ENCODE data around the gene COQ10A. TPM values are rescaled to one million over a fixed set of nuclear protein-coding genes. Genes with fewer than 3 reads are reported as not detected.

The COQ10A gene
- total RNA-seq, 2 donors from 2014 or later, result 15.9 to 17.6 TPM

GRCh38 chr12:56248711-56249110 lies 18.0 kb upstream of the COQ10A start:
- TF ChIP-seq POLR2AphosphoS5 (IDR thresholded peaks at IDR 0.05) (no peak), POLR2A (IDR thresholded peaks at IDR 0.05) (no peak), CTCF (IDR thresholded peaks at IDR 0.05) (no peak)
- intact Hi-C loops (cut with DNase I), result no loop called here
- Histone ChIP-seq H3K36me3 (peaks cover 26 to 53% of the 10 kb centered on the region in 2 donors), H3K4me3 (no peak overlapping the region), H3K27me3 (replicated peaks; ENCODE audit: insufficient read depth) (no peaks in the 10 kb centered on the region), H3K4me1 (replicated peaks) (no peaks in the 10 kb centered on the region), H3K9me3 (no peaks in the 10 kb centered on the region), H3K27ac (no peak overlapping the region)
- DNase-seq (ENCODE audit: low spot score), result no peak
- WGBS, result 93% methylated on average over 8 of the region's 8 CpGs

DNA sequence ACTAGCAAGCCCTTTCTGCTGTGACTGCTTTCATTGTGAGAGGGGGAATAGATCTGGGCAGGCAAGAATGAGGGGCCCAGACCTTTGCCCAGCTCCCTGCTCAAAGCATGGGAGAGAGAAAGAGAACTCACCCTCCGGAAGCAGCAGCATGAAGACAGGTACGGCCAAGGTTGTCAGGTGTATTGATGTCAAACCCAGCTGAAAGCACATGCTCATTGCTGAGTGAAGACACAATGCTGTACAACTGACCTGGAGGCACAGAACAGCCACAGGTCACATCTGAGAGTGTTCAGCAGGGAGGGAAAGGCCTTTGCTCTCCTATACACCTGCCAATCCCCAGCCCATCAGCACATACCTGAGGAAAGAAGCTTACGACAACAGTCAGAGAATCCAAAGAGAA lies 14.1 kb upstream of the COQ10A start:
- peaks cover 6 to 40% of the 10 kb centered on the region in 2 donors for H3K36me3 ChIP-seq
- H3K27me3 ChIP-seq (replicated peaks; ENCODE audit: insufficient read depth), result no peaks in the 10 kb centered on the region
- H3K4me3 ChIP-seq, result no peak overlapping the region
- no peaks in the 10 kb centered on the region for H3K9me3 ChIP-seq
- peaks cover 6% of the 10 kb centered on the region for H3K4me1 ChIP-seq (replicated peaks)
- intact Hi-C loops (cut with DNase I), result no loop called here
- WGBS, result 87% methylated on average over 3 of the region's 3 CpGs
- no peak for TF ChIP-seq CTCF (IDR thresholded peaks at IDR 0.05)
- TF ChIP-seq POLR2A (IDR thresholded peaks at IDR 0.05), result no peak
- H3K27ac ChIP-seq, result no peak overlapping the region
- DNase-seq (ENCODE audit: low spot score), result no peak

DNA sequence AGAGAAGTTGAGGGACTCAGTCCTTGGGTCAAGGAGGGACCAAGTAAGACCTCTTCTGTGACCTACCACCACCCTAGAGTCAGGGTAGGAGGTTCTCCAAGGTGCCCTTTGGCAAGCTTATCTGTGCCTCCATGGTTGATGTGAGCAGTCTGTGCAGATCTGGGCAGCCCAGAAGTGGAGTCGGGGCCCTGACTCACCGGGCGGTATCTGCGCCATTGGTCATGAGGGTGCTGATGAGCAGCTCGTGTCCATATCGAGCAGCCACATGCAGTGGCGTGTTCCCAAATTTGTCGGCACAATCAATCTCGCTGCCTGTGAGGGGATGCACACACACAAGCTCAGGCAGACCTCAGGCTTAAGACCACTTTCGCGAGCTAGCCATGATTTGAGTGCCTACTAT lies 13.7 kb upstream of the COQ10A start:
- intact Hi-C loops (cut with DNase I), result no loop called here
- no peak for TF ChIP-seq POLR2A (IDR thresholded peaks at IDR 0.05)
- no peak for TF ChIP-seq CTCF (IDR thresholded peaks at IDR 0.05)
- TF ChIP-seq POLR2AphosphoS5 (IDR thresholded peaks at IDR 0.05), result no peak
- no peak for DNase-seq (ENCODE audit: low spot score)
- peaks cover 6% of the 10 kb centered on the region for H3K4me1 ChIP-seq (replicated peaks)
- H3K27me3 ChIP-seq (replicated peaks; ENCODE audit: insufficient read depth), result no peaks in the 10 kb centered on the region
- no peak overlapping the region for H3K4me3 ChIP-seq
- no peaks in the 10 kb centered on the region for H3K9me3 ChIP-seq
- H3K27ac ChIP-seq, result no peak overlapping the region
- H3K36me3 ChIP-seq, result peaks cover 6 to 35% of the 10 kb centered on the region in 2 donors
- WGBS, result 91% methylated on average over 11 of the region's 11 CpGs

GRCh38 chr12:56255671-56256070 lies 11.1 kb upstream of the COQ10A start:
- H3K4me3 ChIP-seq, result no peak overlapping the region
- peaks cover 6% of the 10 kb centered on the region for H3K4me1 ChIP-seq (replicated peaks)
- H3K27me3 ChIP-seq (replicated peaks; ENCODE audit: insufficient read depth), result no peaks in the 10 kb centered on the region
- 76% methylated on average over 7 of the region's 7 CpGs for WGBS
- no peak overlapping the region for H3K27ac ChIP-seq
- no peak for DNase-seq (ENCODE audit: low spot score)
- peaks cover 6 to 27% of the 10 kb centered on the region in 2 donors for H3K36me3 ChIP-seq
- intact Hi-C loops (cut with DNase I), result no loop called here
- TF ChIP-seq POLR2A (IDR thresholded peaks at IDR 0.05) (no peak), POLR2AphosphoS5 (IDR thresholded peaks at IDR 0.05) (no peak), CTCF (IDR thresholded peaks at IDR 0.05) (no peak)
- no peaks in the 10 kb centered on the region for H3K9me3 ChIP-seq

- no peak for TF ChIP-seq POLR2AphosphoS5 (IDR thresholded peaks at IDR 0.05)
- no peak for TF ChIP-seq CTCF (IDR thresholded peaks at IDR 0.05)
- TF ChIP-seq POLR2A (IDR thresholded peaks at IDR 0.05), result no peak
- no peak overlapping the region for H3K4me3 ChIP-seq
Measured at GRCh38 chr12:56256326-56256960, 10.3 kb upstream of the COQ10A start.

More at GRCh38 chr12:56256326-56256960, 10.3 kb upstream of the COQ10A start:
- Histone ChIP-seq H3K27ac (no peak overlapping the region), H3K36me3 (peaks cover 6 to 27% of the 10 kb centered on the region in 2 donors), H3K27me3 (replicated peaks; ENCODE audit: insufficient read depth) (no peaks in the 10 kb centered on the region), H3K4me1 (replicated peaks) (peaks cover 6% of the 10 kb centered on the region), H3K9me3 (no peaks in the 10 kb centered on the region)
- no peak for DNase-seq (ENCODE audit: low spot score)
- intact Hi-C loops (cut with DNase I), result no loop called here
- 15% methylated on average over 4 of the region's 4 CpGs for WGBS
